Measurements from ENCODE around the gene OTUB2. TPM values are rescaled to one million over a fixed set of nuclear protein-coding genes. Genes with fewer than 3 reads are reported as not detected.

OTUB2 gene
- total RNA-seq (ENCODE audit: low replicate concordance) = 6.8 and 9.6 TPM in 2 replicates

- peak within 1 kb of the TSS; percentile 83 for H3K4me2 ChIP-seq
- Mint-ChIP-seq H3K27ac (peak within 1 kb of the TSS; percentile 12), H3K4me3 (peak within 1 kb of the TSS; percentile 90), H3K27me3 (ENCODE audit: insufficient read depth, low read depth) (peaks cover 14% of the 10 kb centered on the region), H3K9me3 (no peaks in the 10 kb centered on the region), H3K36me3 (peaks cover 6% of the 10 kb centered on the region), H3K4me1 (peaks cover 49% of the 10 kb centered on the region)
- H3K4me3 ChIP-seq = peak within 1 kb of the TSS; percentile 66
- peak within 1 kb of the TSS; percentile 77 for H2AFZ ChIP-seq (replicated peaks)
- H3K9ac ChIP-seq = peak within 1 kb of the TSS; percentile 5
- H3K36me3 ChIP-seq = no peaks in the 10 kb centered on the region
- H3K9me3 ChIP-seq (ENCODE audit: low read depth) = no peaks in the 10 kb centered on the region
- H3K79me2 ChIP-seq (ENCODE audit: low read depth) = peaks cover 3% of the 10 kb centered on the region
- no peaks in the 10 kb centered on the region for H3K27me3 ChIP-seq
- peak; percentile 98 for DNase-seq (ENCODE audit: low spot score)
- peaks cover 27% of the 10 kb centered on the region for H3K4me1 ChIP-seq
- no peak within 1 kb of the TSS for H3K27ac ChIP-seq
- no peaks in the 10 kb centered on the region for H4K20me1 ChIP-seq (ENCODE audit: low read depth)
- TF ChIP-seq CTCF (IDR thresholded peaks at IDR 0.05) (no peak), EZH2 (IDR thresholded peaks at IDR 0.05) (no peak), EZH2phosphoT487 (IDR thresholded peaks at IDR 0.05) (no peak)
- peaks cover 23% of the 10 kb centered on the region for H3F3A ChIP-seq (ENCODE audit: low read depth)
These were observed at the start of gene OTUB2 for GRCh38 chr14:94026173-94026888. TSS of gene OTUB2 (plus strand) at chr14:94026340. CDS start at chr14:94026538, 198 bp downstream.

- Histone ChIP-seq H3K4me2 (no peak within 1 kb of the TSS), H3K36me3 (no peaks in the 10 kb centered on the region), H3K79me2 (ENCODE audit: low read depth) (no peaks in the 10 kb centered on the region), H3K27me3 (no peaks in the 10 kb centered on the region), H3K4me1 (peaks cover 12% of the 10 kb centered on the region), H3K4me3 (no peak within 1 kb of the TSS), H3K9ac (no peak within 1 kb of the TSS), H3K9me3 (ENCODE audit: low read depth) (no peaks in the 10 kb centered on the region), H2AFZ (replicated peaks) (peak within 1 kb of the TSS; percentile 28), H4K20me1 (ENCODE audit: low read depth) (no peaks in the 10 kb centered on the region), H3F3A (ENCODE audit: low read depth) (no peaks in the 10 kb centered on the region), H3K27ac (no peak within 1 kb of the TSS)
- Mint-ChIP-seq H3K4me3 (no peak within 1 kb of the TSS), H3K27ac (peak within 1 kb of the TSS; percentile 33), H3K9me3 (no peaks in the 10 kb centered on the region), H3K36me3 (no peaks in the 10 kb centered on the region), H3K27me3 (ENCODE audit: insufficient read depth, low read depth) (peaks cover 8% of the 10 kb centered on the region), H3K4me1 (peaks cover 18% of the 10 kb centered on the region)
- no peak for DNase-seq (ENCODE audit: low spot score)
- TF ChIP-seq EZH2phosphoT487 (IDR thresholded peaks at IDR 0.05) (no peak), EZH2 (IDR thresholded peaks at IDR 0.05) (no peak), CTCF (IDR thresholded peaks at IDR 0.05) (no peak)
These were observed 49.6 kb upstream of the OTUB2 start, which contains the start of gene ASB2 for GRCh38 chr14:93976477-93977057. TSS of gene ASB2 (minus strand) at chr14:93976570. CDS start at chr14:93964539, 12,031 bp downstream.

GRCh38 chr14:93977171-93977570 lies 49.0 kb upstream of the OTUB2 start:
- DNase-seq (ENCODE audit: low spot score) = no peak
- H3K9ac ChIP-seq = no peak overlapping the region

More at GRCh38 chr14:93977171-93977570, 49.0 kb upstream of the OTUB2 start:
- peaks cover 5% of the 10 kb centered on the region for H3F3A ChIP-seq (ENCODE audit: low read depth)
- Mint-ChIP-seq H3K4me3 (no peak overlapping the region), H3K27me3 (ENCODE audit: insufficient read depth, low read depth) (peaks cover 11% of the 10 kb centered on the region), H3K27ac (no peak overlapping the region), H3K36me3 (no peaks in the 10 kb centered on the region), H3K9me3 (no peaks in the 10 kb centered on the region), H3K4me1 (peaks cover 22% of the 10 kb centered on the region)
- TF ChIP-seq CTCF (IDR thresholded peaks at IDR 0.05) (no peak), EZH2phosphoT487 (IDR thresholded peaks at IDR 0.05) (no peak), EZH2 (IDR thresholded peaks at IDR 0.05) (no peak)
- no peak overlapping the region for H3K4me2 ChIP-seq
- no peak overlapping the region for H2AFZ ChIP-seq (replicated peaks)
- H3K9me3 ChIP-seq (ENCODE audit: low read depth) = no peaks in the 10 kb centered on the region
- H3K36me3 ChIP-seq = no peaks in the 10 kb centered on the region
- no peak overlapping the region for H3K27ac ChIP-seq
- no peaks in the 10 kb centered on the region for H3K79me2 ChIP-seq (ENCODE audit: low read depth)
- no peak overlapping the region for H3K4me3 ChIP-seq
- peaks cover 17% of the 10 kb centered on the region for H3K4me1 ChIP-seq
- no peaks in the 10 kb centered on the region for H4K20me1 ChIP-seq (ENCODE audit: low read depth)
- H3K27me3 ChIP-seq = no peaks in the 10 kb centered on the region
